Stimulated activated effector memory CD8-positive, alpha-beta T cell treated with anti-CD3 and anti-CD28 coated beads, Interleukin-12 subunit alpha, Interleukin-12 subunit beta, amount 100 ng/mL, for 72 hours (primary cell): Measurements from ENCODE around the gene OR11H7.
"Not testable (repeated sequence)": the region's sequence is repeated elsewhere in the genome, so short reads cannot be mapped to it uniquely, and the experiment has no call there.

Experiments
- ATAC-seq: fragments of 150-1000 bp; cut with Tn5 transposase; 2 replicates; pipeline ENCODE4 v1.10.0; 2021
- DNase-seq, 2 donors: peaks; one replicate each; pipeline ENCODE4 v3.0.0; 2021 to 2022; ENCODE audit warnings: low spot score in 2 of 2
- H3K27ac Mint-ChIP-seq: one replicate; pipeline ENCODE4 v1.8.0; 2022; ENCODE audit warnings: mild to moderate bottlenecking, mixed read lengths
- H3K36me3 Mint-ChIP-seq: one replicate; pipeline ENCODE4 v1.8.0; 2022; ENCODE audit warnings: mild to moderate bottlenecking, mixed read lengths
- H3K4me1 Mint-ChIP-seq: one replicate; pipeline ENCODE4 v1.8.0; 2022; ENCODE audit warnings: mixed read lengths
- H3K4me3 Mint-ChIP-seq: one replicate; pipeline ENCODE4 v1.8.0; 2022; ENCODE audit warnings: mild to moderate bottlenecking, mixed read lengths
- H3K9me3 Mint-ChIP-seq: one replicate; pipeline ENCODE4 v1.8.0; 2022; ENCODE audit warnings: mixed read lengths

The OR11H7 gene

DNA sequence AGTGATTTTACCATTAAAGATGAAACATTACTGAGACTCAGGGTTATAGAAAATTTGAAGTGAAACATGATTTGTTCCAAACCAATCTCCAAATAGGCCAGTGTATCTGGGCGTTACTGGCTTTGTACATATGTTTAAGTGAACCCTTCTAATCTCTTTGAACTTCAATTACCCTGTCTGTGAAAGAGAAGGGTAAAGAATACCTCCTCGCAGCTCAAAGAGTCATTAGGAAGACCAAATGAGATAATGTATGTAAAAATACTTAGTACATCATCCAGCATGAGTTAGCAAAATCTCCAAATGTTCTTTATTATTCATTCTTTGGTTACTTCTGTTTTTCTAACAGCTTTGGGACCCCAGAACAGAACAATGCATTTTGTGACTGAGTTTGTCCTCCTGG, 5.4 kb upstream of the OR11H7 start, which contains the start of gene OR11H6:
TSS of gene OR11H6 (plus strand) at position 301 of the 400 bp plus-strand sequence. CDS start at position 301, 0 bp downstream.
- ATAC-seq (no peak), DNase-seq (no peak)
- Mint-ChIP-seq H3K4me1 (no peaks in the 10 kb centered on the region), H3K36me3 (no peaks in the 10 kb centered on the region), H3K9me3 (no peaks in the 10 kb centered on the region), H3K27ac (no peak within 1 kb of the TSS), H3K4me3 (no peak within 1 kb of the TSS)

DNA sequence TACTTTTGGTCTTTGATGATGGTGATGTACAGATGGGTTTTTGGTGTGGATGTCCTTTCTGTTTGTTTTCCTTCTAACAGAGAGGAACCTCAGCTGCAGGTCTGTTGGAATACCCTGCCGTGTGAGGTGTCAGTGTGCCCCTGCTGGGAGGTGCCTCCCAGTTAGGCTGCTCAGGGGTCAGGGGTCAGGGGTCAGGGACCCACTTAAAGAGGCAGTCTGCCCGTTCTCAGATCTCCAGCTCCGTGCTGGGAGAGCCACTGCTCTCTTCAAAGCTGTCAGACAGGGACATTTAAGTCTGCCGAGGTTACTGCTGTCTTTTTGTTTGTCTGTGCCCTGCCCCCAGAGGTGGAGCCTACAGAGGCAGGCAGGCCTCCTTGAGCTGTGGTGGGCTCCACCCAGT, 6.6 kb downstream of the OR11H7 start:
- H3K4me1 Mint-ChIP-seq, H3K4me3 Mint-ChIP-seq, H3K36me3 Mint-ChIP-seq, DNase-seq, H3K27ac Mint-ChIP-seq, ATAC-seq, H3K9me3 Mint-ChIP-seq: not testable (repeated sequence)

DNA sequence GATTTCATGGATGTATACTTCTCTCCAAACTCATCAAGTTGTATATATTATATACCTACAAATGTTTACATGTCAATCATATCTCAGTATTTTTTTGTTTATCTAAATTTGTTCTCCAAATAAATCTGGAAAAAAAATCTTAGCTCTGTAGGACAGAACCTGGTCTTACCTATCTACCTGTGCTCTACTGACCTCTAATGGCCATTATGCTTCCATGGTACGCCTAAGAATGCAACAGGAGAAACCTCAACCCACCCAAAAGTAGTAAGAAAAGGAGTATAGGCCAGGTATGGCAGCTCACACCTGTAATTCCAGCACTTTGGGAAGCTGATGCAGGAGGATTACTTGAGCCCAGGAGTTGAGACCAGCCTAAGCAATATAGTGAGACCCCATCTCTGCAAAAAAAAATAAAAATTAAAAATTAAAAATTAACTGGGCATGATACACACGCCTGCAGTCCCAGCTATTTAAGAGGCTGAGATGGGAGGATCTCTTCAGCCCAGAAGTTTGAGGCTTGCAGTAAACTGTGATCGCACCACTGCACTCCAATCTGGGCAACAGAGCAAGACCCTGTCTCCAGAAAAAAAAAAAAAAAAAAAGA, 19.0 kb downstream of the OR11H7 start:
- no peak for DNase-seq
- Mint-ChIP-seq H3K36me3 (no peaks in the 10 kb centered on the region), H3K4me3 (no peak overlapping the region), H3K27ac (no peak overlapping the region), H3K4me1 (no peaks in the 10 kb centered on the region), H3K9me3 (peaks cover 5% of the 10 kb centered on the region)
- ATAC-seq, result no peak

DNA sequence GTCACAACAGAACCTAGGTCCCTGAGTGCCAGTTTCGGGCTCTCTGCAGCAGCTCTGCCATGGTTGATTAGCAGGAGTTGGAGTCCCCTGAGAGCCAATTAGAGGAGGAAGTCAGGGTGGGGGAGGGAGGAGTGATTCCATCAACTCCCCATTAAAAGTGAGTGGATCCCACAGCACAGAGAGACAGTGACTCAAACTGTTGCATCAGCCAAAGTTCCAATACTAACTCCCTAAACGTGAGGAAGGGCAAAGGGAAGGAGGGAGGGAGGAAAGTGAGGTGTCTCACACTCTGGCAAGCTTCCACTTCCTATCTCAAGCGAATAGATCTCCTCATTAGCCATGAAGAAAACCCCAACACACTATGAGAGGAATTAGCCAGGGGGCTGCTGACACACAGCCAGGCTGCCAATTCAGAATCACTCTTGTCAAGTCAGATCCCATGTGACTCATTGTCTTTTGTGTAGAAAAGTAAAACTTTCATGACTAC, 33.9 kb downstream of the OR11H7 start:
- Mint-ChIP-seq H3K9me3 (no peaks in the 10 kb centered on the region), H3K27ac (no peak overlapping the region), H3K36me3 (no peaks in the 10 kb centered on the region), H3K4me1 (no peaks in the 10 kb centered on the region), H3K4me3 (no peak overlapping the region)
- ATAC-seq (no peak), DNase-seq (no peak)

DNA sequence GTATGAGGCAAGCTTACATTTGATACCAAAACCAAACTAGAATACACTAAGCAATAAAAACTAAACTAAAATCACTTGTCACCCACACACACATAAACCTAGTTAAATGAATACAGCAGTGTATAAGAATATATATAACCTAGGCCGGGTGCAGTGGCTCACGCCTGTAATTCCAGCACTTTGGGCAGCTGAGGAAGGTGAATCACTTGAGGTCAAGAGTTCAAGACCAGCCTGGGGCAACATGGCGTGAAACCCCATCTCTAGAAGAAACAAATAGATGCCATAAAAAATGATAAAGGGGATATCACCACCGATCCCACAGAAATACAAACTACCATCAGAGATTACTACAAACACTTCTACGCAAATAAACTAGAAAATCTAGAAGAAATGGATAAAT, 35.6 kb downstream of the OR11H7 start:
- not testable (repeated sequence) for ATAC-seq, H3K9me3 Mint-ChIP-seq, H3K27ac Mint-ChIP-seq, H3K36me3 Mint-ChIP-seq, DNase-seq, H3K4me1 Mint-ChIP-seq, H3K4me3 Mint-ChIP-seq

DNA sequence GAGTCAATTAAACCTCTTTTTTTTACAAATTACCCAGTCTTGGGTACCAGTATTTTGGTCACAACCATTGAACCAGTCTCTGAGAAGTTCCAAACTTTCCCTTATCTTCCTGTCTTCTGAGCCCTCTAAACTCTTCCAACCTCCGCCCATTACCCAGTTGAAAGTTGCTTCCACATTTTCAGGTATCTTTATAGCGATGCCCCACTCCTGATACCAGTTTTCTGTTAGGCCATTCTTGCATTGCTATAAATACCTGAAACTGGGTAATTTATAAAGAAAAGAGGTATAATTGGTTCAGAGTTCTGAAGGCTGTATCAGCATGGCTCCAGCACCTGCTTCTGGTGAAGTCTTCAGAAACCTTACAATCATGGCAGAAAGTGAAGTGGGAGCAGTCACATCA, 45.3 kb downstream of the OR11H7 start:
- Mint-ChIP-seq H3K4me1 (peaks cover 6% of the 10 kb centered on the region), H3K9me3 (peaks cover 23% of the 10 kb centered on the region), H3K4me3 (no peak overlapping the region), H3K27ac (no peak overlapping the region), H3K36me3 (peaks cover 6% of the 10 kb centered on the region)
- DNase-seq (no peak), ATAC-seq (no peak)

DNA sequence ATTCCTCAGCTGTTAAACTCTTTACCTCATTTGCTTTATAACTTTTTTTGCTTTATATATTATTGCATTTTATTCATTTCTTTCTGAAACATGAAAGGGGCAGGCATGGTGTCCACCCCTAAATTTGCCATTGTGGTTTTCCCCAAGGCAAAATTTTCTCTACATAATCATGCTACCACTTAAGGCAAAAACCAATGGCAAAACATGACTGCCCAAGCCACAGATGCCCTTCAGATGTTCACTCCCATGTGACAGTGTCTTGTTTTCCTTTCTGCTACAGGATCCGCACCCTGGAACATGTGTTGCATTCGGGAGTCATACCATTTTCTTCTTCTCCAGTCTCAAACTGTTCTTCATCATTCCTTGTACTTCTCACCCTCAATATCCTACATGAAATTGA, 48.6 kb downstream of the OR11H7 start:
- ATAC-seq, result no peak
- peaks cover 13% of the 10 kb centered on the region for H3K9me3 Mint-ChIP-seq
- peaks cover 31% of the 10 kb centered on the region for H3K36me3 Mint-ChIP-seq

DNA sequence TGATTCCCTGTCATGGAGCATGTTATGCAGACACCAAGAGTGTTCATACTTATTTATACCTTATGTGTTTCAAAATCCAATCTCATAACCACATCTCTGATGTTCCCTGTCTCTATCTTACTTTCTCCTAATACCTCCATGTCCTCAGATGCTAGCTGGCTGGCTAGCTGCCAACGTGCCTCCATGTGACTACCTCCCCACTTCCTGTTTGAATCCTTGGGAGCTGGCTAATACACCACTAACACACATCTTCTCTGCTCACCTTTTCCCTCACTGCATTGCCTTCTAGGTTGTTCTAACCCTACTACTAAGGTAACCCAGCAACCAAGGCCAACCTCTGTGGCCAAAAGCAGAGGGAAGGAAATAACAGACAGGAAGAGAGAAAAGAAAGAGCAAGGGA, 49.6 kb downstream of the OR11H7 start:
- Mint-ChIP-seq H3K4me3 (no peak overlapping the region), H3K36me3 (peaks cover 38% of the 10 kb centered on the region)
- no peak for DNase-seq

More for the DNA sequence above, 48.6 kb downstream of the OR11H7 start:
- peaks cover 23% of the 10 kb centered on the region for H3K4me1 Mint-ChIP-seq
- DNase-seq, result no peak
- H3K4me3 Mint-ChIP-seq, result no peak overlapping the region
- H3K27ac Mint-ChIP-seq, result no peak overlapping the region

DNA sequence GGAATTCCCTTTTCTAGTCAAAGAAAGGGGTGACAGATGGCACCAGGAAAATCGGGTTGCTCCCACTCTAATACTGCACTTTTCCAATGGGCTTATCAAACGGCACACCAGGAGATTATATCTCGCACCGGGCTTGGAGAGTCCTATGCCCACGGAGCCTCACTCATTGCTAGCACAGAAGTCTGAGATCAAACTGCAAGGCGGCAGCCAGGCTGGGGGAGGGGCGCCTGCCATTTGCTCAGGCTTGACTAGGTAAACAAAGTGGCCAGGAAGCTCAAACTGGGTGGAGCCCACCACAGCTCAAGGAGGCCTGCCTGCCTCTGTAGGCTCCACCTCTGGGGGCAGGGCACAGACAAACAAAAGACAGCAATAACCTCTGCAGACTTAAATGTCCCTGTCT, 51.5 kb downstream of the OR11H7 start:
- H3K36me3 Mint-ChIP-seq, result peaks cover 38% of the 10 kb centered on the region
- peaks cover 23% of the 10 kb centered on the region for H3K4me1 Mint-ChIP-seq
- not testable (repeated sequence) for H3K4me3 Mint-ChIP-seq, ATAC-seq, H3K9me3 Mint-ChIP-seq, DNase-seq
- H3K27ac Mint-ChIP-seq, result peak overlapping the region; percentile 73

More for the DNA sequence above, 49.6 kb downstream of the OR11H7 start:
- no peak for ATAC-seq
- Mint-ChIP-seq H3K4me1 (peaks cover 23% of the 10 kb centered on the region), H3K27ac (no peak overlapping the region), H3K9me3 (peaks cover 8% of the 10 kb centered on the region)
